ENCODE data around the gene SPNS3.

GRCh38 chr17:4492721-4493561 lies 59.2 kb downstream of the SPNS3 start:
- TF ChIP-seq CTCF (IDR thresholded peaks at IDR 0.05) (no peak), POLR2A (IDR thresholded peaks at IDR 0.05) (no peak)

Data from lower leg skin (tissue), 3 donors.